Central memory CD8-positive, alpha-beta T cell (primary cell): ENCODE data around the gene CAP2.

Experiments
- ATAC-seq: fragments of 150-1000 bp; cut with Tn5 transposase; replicated peaks from 2 replicates; pipeline ENCODE4 v1.10.0; 2022; ENCODE audit warnings: mild to moderate bottlenecking, moderate FRiP score, moderate number of reproducible peaks; ENCODE audit not compliant: poor library complexity, severe bottlenecking; ENCODE audit errors: extremely low read depth
- DNase-seq, 2 donors: peaks; one replicate each; pipeline ENCODE4 v3.0.0; 2021; ENCODE audit warnings: low spot score in 2 of 2
- H3K27ac Mint-ChIP-seq: one replicate; pipeline ENCODE4 v1.8.0; 2022; ENCODE audit warnings: low read depth, mild to moderate bottlenecking, moderate library complexity, mixed read lengths
- H3K27me3 Mint-ChIP-seq: one replicate; pipeline ENCODE4 v1.8.0; 2022; ENCODE audit warnings: mixed read lengths
- H3K36me3 Mint-ChIP-seq: one replicate; pipeline ENCODE4 v1.8.0; 2022; ENCODE audit warnings: mild to moderate bottlenecking, moderate library complexity, mixed read lengths; ENCODE audit not compliant: insufficient read depth
- H3K4me1 Mint-ChIP-seq: one replicate; pipeline ENCODE4 v1.8.0; 2022; ENCODE audit warnings: mixed read lengths
- H3K4me3 Mint-ChIP-seq: one replicate; pipeline ENCODE4 v1.8.0; 2022; ENCODE audit warnings: mild to moderate bottlenecking, moderate library complexity, mixed read lengths
- H3K9me3 Mint-ChIP-seq: one replicate; pipeline ENCODE4 v1.8.0; 2022; ENCODE audit warnings: mixed read lengths

The CAP2 gene

DNA sequence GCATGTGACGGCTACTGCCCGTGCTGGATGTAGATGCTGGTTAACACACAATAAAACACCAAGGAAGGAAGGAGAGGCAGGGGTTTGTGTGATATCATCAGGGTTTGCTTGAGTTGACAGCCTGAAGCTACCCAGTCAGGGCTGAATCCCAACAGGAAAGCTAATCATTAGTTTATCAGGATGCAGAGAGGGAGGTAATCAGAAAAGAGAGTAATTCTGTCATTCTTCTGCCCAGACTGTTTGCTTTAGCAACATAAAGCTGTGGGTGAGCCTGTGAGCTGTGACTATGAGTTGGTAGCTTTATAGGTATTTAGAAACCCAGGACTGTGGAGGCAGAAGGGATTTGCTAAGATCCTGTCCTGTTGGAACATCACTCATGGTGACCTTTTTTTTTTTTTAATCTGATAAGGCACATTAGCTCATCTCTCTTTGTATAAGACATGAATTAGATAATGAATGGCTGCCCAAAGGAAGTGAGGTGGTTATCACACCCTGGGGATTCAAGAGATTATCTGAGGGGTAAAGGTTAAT lies 79.3 kb downstream of the CAP2 start:
- Mint-ChIP-seq H3K27ac (no peak overlapping the region), H3K4me3 (no peak overlapping the region), H3K36me3 (no peaks in the 10 kb centered on the region), H3K9me3 (no peaks in the 10 kb centered on the region), H3K4me1 (no peaks in the 10 kb centered on the region), H3K27me3 (peaks cover 21% of the 10 kb centered on the region)
- ATAC-seq = no peak
- no peak for DNase-seq

DNA sequence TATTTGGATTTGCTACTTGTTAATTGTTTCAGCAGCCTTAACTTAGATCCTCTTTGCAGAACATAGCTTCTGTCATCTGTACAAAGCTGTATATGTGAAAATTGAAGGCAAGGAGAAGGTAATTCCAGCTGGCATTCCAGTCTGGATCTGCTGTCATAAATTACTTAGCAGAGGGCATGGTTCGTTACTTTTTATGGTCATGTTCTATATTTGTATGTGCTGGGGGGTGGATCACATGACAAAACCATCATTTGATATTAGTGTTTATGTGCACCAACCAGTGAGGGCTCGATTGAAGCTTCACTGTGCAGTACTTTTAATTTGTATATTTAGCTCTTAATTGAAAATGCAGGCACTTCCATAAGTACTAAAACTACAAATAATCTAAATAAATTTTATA lies 80.2 kb downstream of the CAP2 start:
- Mint-ChIP-seq H3K9me3 (no peaks in the 10 kb centered on the region), H3K36me3 (no peaks in the 10 kb centered on the region), H3K4me1 (no peaks in the 10 kb centered on the region), H3K27me3 (peaks cover 12% of the 10 kb centered on the region), H3K4me3 (no peak overlapping the region), H3K27ac (no peak overlapping the region)
- ATAC-seq = no peak
- DNase-seq = no peak

DNA sequence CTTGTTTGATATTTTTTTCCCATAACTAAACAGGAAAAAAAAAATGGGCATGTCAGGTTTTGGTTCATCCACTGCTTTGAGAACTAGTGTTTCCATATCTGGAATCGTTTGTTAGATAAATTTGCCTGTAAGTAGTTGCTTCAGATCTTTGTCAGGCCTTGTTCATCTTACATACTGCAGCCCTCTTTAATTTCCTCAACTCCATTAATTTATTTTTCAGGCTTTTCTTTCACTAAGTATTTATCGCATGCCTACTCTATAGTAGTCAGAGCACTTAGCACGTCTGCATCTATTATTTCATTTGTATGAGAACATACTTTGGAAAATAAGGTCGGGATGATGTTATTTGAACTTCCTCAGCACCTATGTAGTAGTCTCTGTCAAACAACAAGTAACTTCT lies 80.9 kb downstream of the CAP2 start:
- Mint-ChIP-seq H3K27me3 (peaks cover 8% of the 10 kb centered on the region), H3K27ac (no peak overlapping the region), H3K4me3 (no peak overlapping the region), H3K9me3 (no peaks in the 10 kb centered on the region), H3K36me3 (no peaks in the 10 kb centered on the region), H3K4me1 (no peaks in the 10 kb centered on the region)
- no peak for DNase-seq
- ATAC-seq = no peak

DNA sequence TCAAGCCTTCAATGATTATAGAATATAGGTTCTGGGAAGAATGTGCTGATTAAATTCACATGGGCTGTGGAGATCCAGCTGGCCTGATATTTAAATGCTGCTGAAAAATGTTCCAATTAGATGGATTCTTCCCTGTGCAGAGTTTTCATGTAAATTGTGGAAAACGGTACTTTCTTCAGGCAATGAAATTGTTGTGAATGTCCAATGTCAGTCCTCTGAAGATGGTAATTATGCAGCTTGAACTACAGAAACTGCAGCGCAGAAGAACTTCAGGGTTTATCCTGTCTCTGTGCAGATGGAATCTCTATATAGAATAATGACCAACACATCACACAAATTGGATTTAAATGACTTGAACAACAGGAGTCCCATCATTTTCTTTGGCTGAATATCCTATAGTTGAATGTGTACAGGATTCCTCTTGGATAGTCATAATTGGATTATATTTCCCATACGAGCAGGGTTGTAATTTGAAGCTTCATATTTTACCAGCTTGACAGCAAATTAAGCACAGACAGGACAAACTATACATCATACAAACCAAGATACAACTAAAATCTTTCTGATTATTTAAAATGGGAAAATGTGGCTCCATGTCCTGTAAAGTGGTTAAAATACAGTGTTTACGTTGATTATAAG lies 82.3 kb downstream of the CAP2 start:
- DNase-seq = no peak
- Mint-ChIP-seq H3K4me3 (no peak overlapping the region), H3K36me3 (no peaks in the 10 kb centered on the region), H3K27me3 (peaks cover 8% of the 10 kb centered on the region), H3K4me1 (no peaks in the 10 kb centered on the region), H3K9me3 (no peaks in the 10 kb centered on the region), H3K27ac (no peak overlapping the region)
- no peak for ATAC-seq

DNA sequence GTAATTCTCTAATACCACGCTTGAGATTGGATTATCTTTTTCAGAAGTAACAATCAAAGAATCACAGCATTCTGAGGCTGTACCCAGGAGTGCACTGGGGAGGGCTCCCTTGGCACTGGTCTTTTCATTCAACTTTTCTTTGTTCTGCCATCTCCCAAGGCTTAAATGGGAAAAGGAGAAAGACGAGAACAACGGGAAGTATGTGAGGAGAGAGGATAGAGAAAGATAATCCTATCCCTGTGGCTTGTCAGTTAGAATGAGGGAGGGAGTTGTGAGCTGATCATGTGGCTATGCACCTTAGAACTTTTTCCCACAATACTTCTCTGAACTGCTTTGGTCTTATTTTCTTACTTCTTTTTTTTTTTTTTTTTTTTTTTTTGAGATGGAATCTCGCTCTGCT lies 83.1 kb downstream of the CAP2 start:
- Mint-ChIP-seq H3K27ac (no peak overlapping the region), H3K27me3 (peaks cover 10% of the 10 kb centered on the region), H3K4me1 (no peaks in the 10 kb centered on the region), H3K9me3 (no peaks in the 10 kb centered on the region), H3K36me3 (no peaks in the 10 kb centered on the region), H3K4me3 (no peak overlapping the region)
- DNase-seq (no peak), ATAC-seq (no peak)

DNA sequence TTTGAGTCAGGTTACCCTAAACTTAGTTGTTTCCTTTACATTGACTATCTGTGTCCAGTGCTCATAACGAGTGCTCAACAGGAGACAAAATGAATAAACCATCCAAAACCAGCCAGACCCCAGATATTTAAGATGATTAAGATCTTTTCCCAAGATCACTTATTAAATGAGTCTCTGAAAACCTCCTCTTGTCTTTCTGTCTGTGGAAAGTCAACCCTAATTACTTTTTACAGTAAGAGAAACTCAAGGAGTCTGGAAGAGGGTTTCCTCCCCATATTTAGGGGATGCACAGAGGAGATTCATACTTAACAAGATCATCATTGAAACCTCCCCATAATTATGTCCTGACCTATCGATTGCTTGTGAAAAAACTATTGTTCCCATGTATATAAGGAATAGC lies 84.0 kb downstream of the CAP2 start:
- H3K9me3 Mint-ChIP-seq = no peaks in the 10 kb centered on the region
- ATAC-seq (no peak), DNase-seq (no peak)
- no peak overlapping the region for H3K4me3 Mint-ChIP-seq
- no peaks in the 10 kb centered on the region for H3K4me1 Mint-ChIP-seq
- peaks cover 19% of the 10 kb centered on the region for H3K27me3 Mint-ChIP-seq
- no peaks in the 10 kb centered on the region for H3K36me3 Mint-ChIP-seq
- H3K27ac Mint-ChIP-seq = no peak overlapping the region

DNA sequence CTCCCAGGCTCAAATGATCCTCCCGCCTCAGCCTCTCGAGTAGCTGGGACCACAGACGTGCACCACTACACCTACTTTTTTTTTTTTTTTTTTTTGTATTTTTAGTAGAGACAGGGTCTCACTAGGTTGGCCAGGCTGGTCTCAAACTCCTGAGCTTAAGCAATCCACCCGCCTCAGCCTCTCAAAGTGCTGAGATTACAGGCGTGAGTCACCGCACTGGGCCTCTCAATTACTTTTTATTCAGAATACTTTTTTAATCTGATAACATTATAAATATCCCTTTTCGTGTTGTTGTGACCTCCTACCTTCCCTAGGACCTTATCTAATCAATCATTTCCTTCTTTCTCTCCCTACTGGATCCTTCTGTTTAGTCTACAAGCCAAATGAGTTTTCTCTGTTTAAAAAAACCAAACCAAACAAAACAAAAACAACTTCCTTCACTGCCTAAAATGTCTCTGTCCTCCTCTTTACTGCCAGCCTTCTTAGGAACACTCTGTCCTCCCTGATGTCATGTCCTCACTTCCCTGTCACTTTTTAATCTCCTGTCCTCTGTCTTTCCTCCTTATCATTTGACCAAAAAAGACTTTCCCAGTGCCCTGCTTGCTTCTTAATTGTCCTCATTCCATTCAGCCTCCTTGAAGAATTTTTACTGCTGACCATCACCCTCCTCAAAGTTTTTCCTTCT lies 85.0 kb downstream of the CAP2 start:
- H3K27me3 Mint-ChIP-seq = peaks cover 29% of the 10 kb centered on the region
- H3K4me1 Mint-ChIP-seq = no peaks in the 10 kb centered on the region
- no peaks in the 10 kb centered on the region for H3K9me3 Mint-ChIP-seq
- ATAC-seq (no peak), DNase-seq (no peak)
- H3K36me3 Mint-ChIP-seq = no peaks in the 10 kb centered on the region
- H3K4me3 Mint-ChIP-seq = no peak overlapping the region
- no peak overlapping the region for H3K27ac Mint-ChIP-seq

DNA sequence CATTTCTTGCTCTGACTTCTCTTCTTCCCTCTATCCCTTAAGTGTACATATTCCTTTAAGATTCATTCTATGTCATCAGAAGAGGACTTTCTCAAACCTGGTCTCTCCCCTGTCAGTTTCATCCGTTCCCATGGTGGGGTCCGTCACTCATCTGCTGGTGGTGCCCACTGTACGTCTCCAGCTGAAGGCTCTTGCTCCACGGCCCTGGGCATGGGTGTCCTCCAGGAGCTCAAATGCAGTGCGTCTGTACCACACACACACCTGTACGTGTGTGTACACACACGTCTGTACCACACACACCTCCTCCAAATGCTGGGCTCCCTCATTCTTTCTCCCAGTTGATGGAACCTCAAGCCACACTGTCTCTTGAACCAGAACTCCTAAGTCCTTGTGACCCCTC lies 85.6 kb downstream of the CAP2 start:
- Mint-ChIP-seq H3K9me3 (no peaks in the 10 kb centered on the region), H3K4me3 (no peak overlapping the region), H3K27ac (no peak overlapping the region), H3K36me3 (no peaks in the 10 kb centered on the region), H3K4me1 (no peaks in the 10 kb centered on the region), H3K27me3 (peaks cover 29% of the 10 kb centered on the region)
- ATAC-seq (no peak), DNase-seq (no peak)

DNA sequence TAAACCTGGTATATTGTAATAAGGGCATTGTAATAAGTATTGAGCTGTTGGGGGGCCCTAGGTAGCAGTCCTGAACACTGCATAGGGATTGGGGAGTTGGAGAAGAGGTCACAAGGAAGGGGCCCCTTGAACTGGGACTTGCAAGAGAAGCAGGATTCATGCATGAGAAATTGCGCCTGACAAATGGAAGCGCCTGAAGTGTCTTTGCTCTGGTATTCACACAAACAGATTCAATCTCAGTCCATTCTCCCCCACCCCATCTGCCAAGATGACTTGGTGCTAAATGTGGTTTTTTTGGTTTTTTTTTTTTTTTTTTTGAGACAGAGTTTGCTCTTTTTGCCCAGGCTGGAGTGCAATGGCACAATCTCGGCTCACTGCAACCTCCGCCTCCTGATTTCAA lies 87.1 kb downstream of the CAP2 start:
- no peaks in the 10 kb centered on the region for H3K36me3 Mint-ChIP-seq
- H3K27me3 Mint-ChIP-seq = peaks cover 29% of the 10 kb centered on the region
- DNase-seq (no peak), ATAC-seq (no peak)
- no peak overlapping the region for H3K27ac Mint-ChIP-seq
- no peaks in the 10 kb centered on the region for H3K4me1 Mint-ChIP-seq
- H3K4me3 Mint-ChIP-seq = no peak overlapping the region
- no peaks in the 10 kb centered on the region for H3K9me3 Mint-ChIP-seq

DNA sequence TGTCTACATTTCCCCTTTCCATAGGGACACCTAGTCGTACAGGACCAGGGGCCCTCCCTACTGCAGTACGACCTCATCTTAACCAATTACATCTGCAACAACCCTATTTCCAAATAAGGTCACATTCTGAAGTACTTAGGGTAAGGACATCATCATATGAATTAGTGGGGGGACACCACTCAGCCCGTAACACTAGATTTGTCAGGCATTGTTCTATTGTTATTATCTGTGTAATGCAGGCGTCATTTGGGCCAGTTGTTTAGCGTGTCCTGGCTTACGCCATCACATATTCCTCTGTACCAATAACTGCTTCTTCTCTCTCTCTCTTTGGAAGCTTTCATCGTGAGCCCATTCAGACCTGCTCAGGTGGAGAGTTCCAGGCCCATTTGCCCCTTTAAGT lies 89.3 kb downstream of the CAP2 start:
- Mint-ChIP-seq H3K36me3 (no peaks in the 10 kb centered on the region), H3K4me1 (no peaks in the 10 kb centered on the region), H3K27me3 (peaks cover 20% of the 10 kb centered on the region), H3K27ac (no peak overlapping the region), H3K4me3 (no peak overlapping the region), H3K9me3 (no peaks in the 10 kb centered on the region)
- ATAC-seq (no peak), DNase-seq (no peak)

DNA sequence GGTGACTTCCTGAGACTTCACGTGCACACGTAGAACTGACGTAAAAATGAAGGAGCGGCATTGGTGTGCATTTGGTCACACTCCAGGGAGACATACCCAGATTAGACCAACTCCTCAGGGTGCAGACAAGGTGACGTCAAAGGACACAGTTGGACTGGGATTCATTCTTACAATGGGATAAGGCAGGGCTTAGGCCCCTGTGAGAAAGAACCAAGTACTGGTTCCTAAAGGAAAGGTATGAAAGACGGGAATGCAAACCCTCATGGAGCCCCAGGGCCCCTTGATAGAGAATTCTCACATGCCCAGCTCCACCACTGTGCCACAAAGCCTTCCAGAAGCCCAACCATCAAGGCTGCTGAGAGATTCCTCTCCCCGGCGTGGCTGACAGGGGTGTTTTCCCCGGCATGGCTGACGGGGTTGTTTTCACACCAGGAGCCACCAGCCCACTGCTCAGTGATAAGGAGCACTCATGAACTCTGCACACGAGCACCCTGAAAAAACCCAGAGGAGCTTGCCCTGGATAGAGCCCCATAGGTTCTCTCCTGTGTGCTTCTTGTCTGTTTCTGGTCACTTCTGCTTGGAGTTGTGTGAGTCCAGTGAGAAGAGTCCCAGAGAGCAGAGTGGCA lies 90.1 kb downstream of the CAP2 start:
- H3K36me3 Mint-ChIP-seq = no peaks in the 10 kb centered on the region
- ATAC-seq = no peak
- H3K27me3 Mint-ChIP-seq = peaks cover 28% of the 10 kb centered on the region
- no peaks in the 10 kb centered on the region for H3K4me1 Mint-ChIP-seq
- no peak overlapping the region for H3K27ac Mint-ChIP-seq
- H3K9me3 Mint-ChIP-seq = no peaks in the 10 kb centered on the region
- no peak overlapping the region for H3K4me3 Mint-ChIP-seq
- DNase-seq = no peak

DNA sequence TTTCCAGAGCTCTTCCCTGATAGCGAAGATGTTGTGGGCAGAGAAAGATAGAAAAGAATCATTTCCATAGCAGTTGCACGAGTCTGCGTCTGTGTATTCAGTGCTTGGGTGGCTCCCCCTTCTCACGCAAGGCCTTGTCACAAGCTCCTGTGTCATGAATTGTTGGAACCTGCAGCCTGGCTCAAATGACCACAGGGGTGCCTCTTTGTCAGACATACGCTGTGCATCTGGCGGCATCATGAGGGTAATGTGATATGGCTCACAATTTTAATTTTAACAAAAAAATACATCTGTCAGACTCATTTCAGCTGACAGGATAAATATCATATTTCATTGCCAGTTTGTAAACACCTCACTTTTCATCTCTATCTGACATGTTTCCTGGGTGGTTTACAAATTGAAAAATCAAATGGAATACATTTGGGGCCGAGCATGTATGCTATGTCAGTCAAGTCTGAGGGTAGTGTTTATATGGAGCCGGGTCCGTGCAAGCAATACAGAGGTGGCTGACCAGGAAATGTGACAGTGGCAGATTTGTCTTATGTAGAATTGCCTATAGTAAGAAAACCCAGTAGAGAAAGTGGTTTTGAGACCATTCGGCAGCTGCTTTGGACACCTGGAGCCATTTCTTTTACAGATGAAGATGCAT lies 90.9 kb downstream of the CAP2 start:
- no peak for DNase-seq
- H3K36me3 Mint-ChIP-seq = no peaks in the 10 kb centered on the region
- ATAC-seq = no peak
- peaks cover 30% of the 10 kb centered on the region for H3K27me3 Mint-ChIP-seq
- H3K4me1 Mint-ChIP-seq = no peaks in the 10 kb centered on the region
- no peak overlapping the region for H3K27ac Mint-ChIP-seq
- H3K9me3 Mint-ChIP-seq = no peaks in the 10 kb centered on the region
- H3K4me3 Mint-ChIP-seq = no peak overlapping the region

DNA sequence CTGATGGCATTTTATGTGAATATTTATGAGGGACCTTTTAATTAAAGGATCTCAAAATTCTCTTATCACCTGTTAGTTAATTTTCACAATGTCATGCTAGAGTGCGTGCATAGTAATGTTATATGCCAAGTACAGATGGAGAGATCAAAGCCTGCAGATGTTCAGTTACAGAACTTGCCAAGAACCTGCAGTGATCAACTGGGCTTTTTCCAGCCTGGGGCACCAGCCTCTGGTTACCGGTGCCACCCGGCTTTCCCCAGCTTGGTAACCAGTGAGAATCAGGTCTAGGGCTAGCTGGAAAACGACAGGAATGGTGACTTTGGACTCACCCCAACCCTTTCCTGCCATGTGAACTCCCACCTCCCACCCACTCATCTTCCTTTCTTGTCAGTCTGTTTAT lies 91.8 kb downstream of the CAP2 start:
- Mint-ChIP-seq H3K27me3 (peaks cover 34% of the 10 kb centered on the region), H3K36me3 (no peaks in the 10 kb centered on the region), H3K4me3 (no peak overlapping the region), H3K4me1 (no peaks in the 10 kb centered on the region), H3K27ac (no peak overlapping the region), H3K9me3 (no peaks in the 10 kb centered on the region)
- no peak for ATAC-seq
- DNase-seq = no peak
